HK-2 (cell line): ENCODE measurements around the gene ZNF630.
"Not testable (repeated sequence)": the region's sequence is repeated elsewhere in the genome, so short reads cannot be mapped to it uniquely, and the experiment has no call there.

Experiments used
- DNase-seq: peaks from one replicate; pipeline ENCODE4 v3.0.0-alpha.2; 2018; ENCODE audit not compliant: unreplicated experiment

The ZNF630 gene

GRCh38 chrX:48071064-48071985 lies at the start of gene ZNF630:
Gene ZNF630 (minus strand): TSS chrX:48071640. CDS start chrX:48066886, 4,754 bp downstream.
- DNase-seq, result peak; percentile 70

DNA sequence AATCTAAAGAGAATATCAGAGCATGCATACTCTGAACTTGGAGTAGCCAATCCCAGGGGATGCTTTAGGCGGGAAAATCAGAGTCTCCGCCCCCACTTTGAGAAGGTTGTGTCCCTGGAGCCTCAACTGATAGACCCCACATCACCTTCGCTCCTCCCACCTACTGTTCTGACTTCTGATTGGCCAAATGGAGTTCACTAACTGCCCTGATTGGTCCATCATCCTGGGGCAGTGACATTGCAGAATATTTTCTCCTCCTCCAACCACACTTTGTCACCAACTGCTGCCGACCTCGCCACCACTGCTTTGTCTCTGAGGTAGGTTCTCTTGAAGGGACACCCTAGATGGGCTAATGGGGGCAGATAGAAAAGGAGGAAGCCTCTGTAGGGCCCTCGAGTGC lies 36.3 kb upstream of the ZNF630 start:
- no peak for DNase-seq

DNA sequence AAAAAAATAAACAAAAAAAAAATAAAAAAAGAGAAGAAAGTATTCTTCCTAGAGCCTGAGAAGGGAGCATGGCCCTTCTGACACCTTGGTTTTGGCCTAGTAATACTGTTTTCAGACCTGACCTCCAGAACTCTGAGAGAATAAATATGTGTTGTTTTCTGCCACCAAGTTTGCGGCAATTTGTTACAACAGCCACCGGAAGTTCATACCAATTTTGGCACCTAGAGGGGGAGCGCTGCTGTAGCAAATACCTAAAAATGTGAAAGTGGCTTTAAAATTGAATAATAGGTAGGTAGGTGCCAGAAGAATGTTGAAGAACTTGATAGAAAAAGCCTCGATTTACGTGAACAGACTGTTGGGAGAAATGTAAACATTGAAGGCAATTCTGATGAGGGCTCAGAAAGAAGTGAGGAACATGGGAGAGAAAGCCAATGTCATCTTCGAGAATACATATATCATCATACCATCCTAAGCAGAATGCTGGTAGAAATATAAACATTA lies 31.5 kb upstream of the ZNF630 start:
- no peak for DNase-seq

DNA sequence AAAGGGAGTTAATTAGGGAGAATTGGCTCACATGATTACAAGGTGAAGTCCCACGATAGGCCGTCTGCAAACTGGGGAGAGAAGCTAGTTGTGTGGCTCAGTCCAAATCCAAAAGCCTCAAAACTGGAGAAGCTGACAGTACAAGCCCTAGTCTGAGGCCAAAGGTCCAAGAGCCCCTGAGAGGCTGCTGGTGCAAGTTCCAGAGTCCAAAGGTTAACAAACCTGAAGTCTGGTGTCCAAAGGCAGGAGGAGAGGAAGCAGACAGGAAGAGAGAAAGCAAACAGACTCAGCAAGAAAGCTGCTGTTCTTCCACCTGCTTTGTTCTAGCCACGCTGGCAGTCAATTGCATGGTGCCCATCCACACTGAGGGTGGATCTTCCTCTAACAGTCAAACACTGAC lies 30.0 kb upstream of the ZNF630 start:
- DNase-seq, result no peak

DNA sequence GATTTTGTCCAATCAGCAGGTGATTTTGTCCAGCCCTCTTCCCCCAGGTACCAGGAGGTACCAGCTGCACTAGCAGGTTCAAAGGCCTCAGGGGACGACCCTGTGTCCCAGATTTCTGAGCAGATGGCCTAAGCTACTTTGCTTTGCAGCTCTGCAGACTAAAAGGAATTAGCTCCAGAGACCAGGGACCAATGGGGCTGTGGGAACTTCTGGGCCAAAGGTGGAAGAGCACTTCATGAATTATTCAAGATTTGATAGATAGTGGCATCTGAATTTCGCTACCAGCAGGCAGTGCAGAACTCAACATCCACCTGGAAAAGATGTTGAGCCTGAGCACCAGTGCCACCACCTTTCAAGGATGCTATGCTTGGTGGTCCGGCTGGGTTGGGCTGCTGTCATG lies 21.1 kb upstream of the ZNF630 start:
- not testable (repeated sequence) for DNase-seq

DNA sequence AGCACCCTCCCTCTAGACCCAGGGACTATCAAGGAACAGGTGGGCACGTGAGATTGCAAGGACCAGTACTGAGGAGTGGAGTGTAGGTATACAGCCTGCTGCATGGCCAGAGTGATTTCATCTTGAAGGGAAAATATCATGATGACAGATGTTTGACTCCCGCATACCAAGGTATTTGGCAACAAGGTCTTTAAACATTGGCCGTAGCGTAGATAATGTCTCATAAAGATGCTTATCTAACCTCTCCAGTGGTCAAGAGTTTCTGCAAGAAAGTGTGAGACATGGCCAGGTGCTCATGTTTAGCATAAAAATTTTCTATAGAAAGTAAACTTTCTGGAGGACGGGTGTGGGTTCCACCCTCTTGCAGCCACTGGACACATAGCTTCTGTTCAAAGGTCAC lies 18.7 kb upstream of the ZNF630 start:
- no peak for DNase-seq

DNA sequence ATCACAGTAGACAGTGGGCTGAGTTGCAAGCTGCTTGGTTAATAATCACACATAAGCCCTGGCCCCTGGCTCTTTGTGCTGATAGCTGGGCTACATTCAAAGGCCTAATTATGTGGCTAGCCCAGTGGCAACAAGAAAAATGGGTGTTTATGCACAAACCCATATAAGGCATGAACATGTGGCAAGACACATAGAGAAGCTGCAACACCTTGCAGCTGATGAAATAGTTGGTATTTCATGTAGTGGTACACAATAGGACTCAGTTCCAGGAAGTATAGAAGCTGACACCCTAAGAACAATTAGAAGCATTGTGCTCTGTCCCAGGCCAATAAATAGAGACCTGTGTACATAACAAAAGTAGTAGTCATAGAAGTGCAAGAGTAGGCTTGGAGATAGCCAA lies 14.6 kb upstream of the ZNF630 start:
- DNase-seq, result no peak

- no peak for DNase-seq
Observed at GRCh38 chrX:48083706-48084105, 12.3 kb upstream of the ZNF630 start.

GRCh38 chrX:48083212-48083611 lies 11.8 kb upstream of the ZNF630 start:
- peak; percentile 31 for DNase-seq

- no peak for DNase-seq
Observed at GRCh38 chrX:48076343-48076742, 4.9 kb upstream of the ZNF630 start.

DNA sequence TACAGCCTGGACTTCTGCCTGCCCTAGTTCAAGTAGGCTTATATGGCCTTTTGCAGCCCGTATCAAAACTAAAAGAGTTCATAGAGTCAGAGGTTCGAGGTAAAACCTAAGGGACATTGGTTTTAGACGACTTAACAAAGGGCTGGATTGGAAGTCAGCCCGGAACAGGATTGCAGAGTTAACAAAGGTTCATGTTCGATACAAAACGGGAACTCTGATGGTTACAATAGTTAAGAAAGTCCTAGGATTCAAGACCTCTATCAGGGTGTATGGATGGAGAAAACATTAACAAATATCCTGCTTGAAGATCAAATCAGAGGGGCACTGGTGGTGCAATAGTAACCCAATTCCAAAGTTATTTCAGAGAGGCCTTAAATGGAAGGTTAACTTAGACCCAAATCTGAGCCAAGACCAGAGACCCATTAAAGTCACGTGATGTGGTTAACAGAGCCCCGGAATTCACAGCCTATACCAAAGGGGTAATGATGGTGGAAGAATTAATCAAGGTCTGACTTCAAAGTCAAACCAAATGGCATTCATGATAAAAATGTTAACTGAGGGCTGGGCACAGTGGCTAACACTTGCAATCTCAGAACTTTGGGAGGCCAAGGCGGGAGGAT lies 656 bp upstream of the ZNF630 start:
- DNase-seq, result no peak

DNA sequence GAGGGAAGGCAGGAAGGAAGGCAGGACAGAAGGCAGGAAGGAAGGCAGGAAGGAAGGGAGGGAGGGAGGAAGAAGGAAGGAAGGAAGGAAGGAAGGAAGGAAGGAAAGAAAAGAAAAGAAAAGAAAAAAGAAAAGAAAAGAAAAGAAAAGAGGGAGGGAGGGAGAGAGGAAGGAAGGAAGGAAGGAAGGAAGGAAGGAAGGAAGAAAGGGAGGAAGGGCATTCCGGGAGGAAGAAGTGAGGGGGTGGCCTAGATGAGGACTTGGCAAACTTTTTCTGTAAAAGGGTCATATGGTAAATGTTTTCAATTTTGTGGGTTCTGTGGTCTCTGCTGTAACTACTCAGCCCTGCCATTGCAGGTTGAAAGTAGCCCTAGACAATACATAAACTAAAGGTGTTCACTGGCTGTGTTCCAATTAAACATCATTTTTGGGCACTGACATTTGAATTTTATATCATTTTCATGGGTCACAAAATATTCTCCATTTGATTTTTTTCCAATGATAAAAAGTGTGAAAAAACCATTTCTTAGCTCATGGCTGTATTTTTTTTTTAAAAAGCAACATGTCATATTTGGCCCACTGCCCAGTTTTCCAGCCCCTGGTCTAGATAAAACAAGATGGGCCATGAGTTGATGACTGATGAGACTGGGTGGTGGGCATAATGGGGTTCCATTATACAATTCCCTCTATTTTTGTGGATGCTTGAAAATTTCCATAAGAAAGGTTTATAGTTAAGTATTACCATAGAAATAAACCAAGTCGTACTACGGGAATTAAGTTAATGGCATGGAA lies 3.1 kb downstream of the ZNF630 start:
- DNase-seq, result no peak

DNA sequence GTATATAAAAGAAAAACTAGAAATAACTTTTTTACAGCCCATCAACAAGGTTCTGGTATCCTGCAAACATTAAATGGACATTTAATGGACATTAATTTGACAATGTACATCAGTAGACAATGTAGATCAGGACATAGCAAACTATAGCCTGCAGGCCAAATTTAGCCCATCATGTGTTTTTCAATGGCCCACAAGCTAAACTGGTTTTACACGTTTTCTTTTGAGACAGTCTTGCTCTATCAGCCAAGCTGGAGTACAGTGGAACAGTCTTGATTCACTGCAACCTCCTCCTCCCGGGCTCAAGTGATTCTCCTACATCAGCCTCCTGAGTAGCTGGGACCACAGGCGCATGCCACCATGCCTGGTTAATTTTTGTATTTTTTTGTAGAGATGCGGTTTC lies 7.2 kb downstream of the ZNF630 start:
- DNase-seq, result no peak

GRCh38 chrX:48059296-48059639 lies 12.2 kb downstream of the ZNF630 start:
- DNase-seq, result no peak

DNA sequence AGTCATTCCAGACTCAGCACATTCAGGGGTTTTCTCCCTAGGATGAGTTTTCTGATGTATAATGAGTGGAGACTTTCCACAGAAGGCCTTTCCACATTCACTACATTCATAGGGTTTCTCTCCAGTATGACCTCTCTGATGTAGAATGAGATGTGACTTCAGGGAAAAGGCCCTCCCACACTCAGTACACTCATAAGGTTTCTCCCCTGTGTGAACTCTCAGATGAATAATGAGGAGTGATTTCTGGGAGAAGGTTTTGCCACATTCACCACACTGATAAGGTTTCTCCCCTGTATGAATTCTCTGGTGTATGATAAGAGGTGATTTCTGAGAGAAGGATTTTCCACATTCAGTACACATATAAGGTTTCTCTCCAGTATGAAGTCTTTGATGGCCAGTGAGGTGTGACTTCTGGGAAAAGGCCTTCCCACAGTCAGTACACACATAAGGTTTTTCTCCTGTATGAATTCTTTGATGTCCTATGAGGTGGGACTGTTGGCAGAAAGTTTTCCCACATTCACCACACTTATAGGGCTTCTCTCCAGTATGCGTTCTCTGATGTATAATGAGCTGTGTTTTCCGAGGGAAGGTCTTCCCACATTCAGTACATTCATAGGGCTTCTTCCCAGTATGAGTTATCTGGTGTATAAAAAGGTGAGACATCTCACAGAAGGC lies 12.7 kb downstream of the ZNF630 start:
- no peak for DNase-seq

GRCh38 chrX:48046846-48047245 lies 24.6 kb downstream of the ZNF630 start:
- no peak for DNase-seq

GRCh38 chrX:48045410-48046311 lies 25.8 kb downstream of the ZNF630 start:
- DNase-seq, result peak; percentile 1

- no peak for DNase-seq
Observed at GRCh38 chrX:48043056-48043455, 28.4 kb downstream of the ZNF630 start.

DNA sequence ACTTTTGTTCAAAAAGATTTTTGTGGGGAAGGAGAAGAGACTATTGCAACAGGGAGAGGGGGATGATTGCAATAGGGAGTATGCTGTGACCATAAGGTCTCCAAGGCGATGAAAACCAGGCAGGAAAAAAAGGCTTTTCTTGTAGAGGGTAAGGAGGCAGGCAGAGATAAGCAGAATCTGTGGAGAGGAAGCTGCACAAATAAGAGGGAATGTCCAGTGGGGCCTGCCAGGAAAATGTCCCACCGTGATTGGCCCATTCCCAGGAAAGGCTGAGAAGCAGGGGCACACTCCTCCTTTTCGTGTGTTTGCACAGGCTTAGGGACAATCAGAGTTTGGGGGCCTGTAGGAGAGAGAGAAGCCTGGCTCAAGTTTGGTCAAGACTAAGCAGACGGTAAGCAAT lies 35.5 kb downstream of the ZNF630 start:
- no peak for DNase-seq

DNA sequence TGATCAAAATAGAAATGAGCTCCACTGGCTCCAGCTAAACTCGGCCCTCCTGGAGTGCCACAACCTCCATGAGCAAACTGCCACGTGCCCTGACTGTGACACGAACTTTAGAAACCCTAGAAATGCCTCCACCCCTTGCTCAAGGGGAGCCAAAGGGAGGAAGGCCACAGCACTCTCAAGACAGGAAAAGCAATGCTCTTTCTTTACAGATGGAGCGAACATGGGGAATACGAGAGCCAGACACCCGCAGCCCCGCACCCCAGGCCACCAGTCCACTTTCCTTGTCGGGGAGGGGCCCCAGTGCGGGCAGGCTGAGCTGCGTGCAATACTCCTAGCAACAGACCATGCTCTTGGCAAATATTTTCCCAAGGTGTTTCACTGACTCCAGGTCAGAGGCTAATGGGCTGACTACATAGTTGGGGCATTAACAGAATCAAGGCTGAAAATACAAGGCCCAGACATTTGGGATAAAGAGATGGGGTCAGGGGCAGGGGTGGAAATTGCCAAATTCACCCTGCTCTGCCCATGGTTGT lies 40.7 kb downstream of the ZNF630 start:
- not testable (repeated sequence) for DNase-seq
